Measurements from ENCODE around the gene ST6GAL2. TPM values are rescaled to one million over a fixed set of nuclear protein-coding genes. Genes with fewer than 3 reads are reported as not detected.
A peak's percentile ranks its signal among the peaks of the same experiment; 100 is the strongest.

ST6GAL2 gene
- total RNA-seq, 1 experiment from 2014 or later: 11.0 TPM

GRCh38 chr2:106789185-106789584 lies 96.8 kb downstream of the ST6GAL2 start (continued):
- TF ChIP-seq, protein P1, sequence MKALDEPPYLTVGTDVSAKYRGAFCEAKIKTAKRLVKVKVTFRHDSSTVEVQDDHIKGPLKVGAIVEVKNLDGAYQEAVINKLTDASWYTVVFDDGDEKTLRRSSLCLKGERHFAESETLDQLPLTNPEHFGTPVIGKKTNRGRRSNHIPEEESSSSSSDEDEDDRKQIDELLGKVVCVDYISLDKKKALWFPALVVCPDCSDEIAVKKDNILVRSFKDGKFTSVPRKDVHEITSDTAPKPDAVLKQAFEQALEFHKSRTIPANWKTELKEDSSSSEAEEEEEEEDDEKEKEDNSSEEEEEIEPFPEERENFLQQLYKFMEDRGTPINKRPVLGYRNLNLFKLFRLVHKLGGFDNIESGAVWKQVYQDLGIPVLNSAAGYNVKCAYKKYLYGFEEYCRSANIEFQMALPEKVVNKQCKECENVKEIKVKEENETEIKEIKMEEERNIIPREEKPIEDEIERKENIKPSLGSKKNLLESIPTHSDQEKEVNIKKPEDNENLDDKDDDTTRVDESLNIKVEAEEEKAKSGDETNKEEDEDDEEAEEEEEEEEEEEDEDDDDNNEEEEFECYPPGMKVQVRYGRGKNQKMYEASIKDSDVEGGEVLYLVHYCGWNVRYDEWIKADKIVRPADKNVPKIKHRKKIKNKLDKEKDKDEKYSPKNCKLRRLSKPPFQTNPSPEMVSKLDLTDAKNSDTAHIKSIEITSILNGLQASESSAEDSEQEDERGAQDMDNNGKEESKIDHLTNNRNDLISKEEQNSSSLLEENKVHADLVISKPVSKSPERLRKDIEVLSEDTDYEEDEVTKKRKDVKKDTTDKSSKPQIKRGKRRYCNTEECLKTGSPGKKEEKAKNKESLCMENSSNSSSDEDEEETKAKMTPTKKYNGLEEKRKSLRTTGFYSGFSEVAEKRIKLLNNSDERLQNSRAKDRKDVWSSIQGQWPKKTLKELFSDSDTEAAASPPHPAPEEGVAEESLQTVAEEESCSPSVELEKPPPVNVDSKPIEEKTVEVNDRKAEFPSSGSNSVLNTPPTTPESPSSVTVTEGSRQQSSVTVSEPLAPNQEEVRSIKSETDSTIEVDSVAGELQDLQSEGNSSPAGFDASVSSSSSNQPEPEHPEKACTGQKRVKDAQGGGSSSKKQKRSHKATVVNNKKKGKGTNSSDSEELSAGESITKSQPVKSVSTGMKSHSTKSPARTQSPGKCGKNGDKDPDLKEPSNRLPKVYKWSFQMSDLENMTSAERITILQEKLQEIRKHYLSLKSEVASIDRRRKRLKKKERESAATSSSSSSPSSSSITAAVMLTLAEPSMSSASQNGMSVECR (CRISPR knock-in tag; IDR thresholded peaks at IDR 0.05; ENCODE audit: borderline replicate concordance): no peak
- TF ChIP-seq NFYB (CRISPR knock-in tag; conservative IDR thresholded peaks at IDR 0.05; ENCODE audit: low read depth) (peak; percentile 37; the same call in 1 of the 2 replicates), SP1 (CRISPR knock-in tag; conservative IDR thresholded peaks at IDR 0.05) (no peak), ZNF671 (CRISPR knock-in tag; IDR thresholded peaks at IDR 0.05) (no peak)

- Mint-ChIP-seq H3K27ac (no peak overlapping the region), H3K36me3 (no peaks in the 10 kb centered on the region; the same call in 1 of the 2 replicates), H3K4me3 (no peak overlapping the region), H3K4me1 (peaks cover 2% of the 10 kb centered on the region), H3K9me3 (peaks cover 16% of the 10 kb centered on the region), H3K27me3 (ENCODE audit: low read depth) (no peaks in the 10 kb centered on the region)
- POLR2A ChIA-PET: no interaction called here
- CTCF ChIA-PET: no interaction called here
- DNase-seq (ENCODE audit: low spot score) (no peak), ATAC-seq (no peak)
- TF ChIP-seq, protein P2, sequence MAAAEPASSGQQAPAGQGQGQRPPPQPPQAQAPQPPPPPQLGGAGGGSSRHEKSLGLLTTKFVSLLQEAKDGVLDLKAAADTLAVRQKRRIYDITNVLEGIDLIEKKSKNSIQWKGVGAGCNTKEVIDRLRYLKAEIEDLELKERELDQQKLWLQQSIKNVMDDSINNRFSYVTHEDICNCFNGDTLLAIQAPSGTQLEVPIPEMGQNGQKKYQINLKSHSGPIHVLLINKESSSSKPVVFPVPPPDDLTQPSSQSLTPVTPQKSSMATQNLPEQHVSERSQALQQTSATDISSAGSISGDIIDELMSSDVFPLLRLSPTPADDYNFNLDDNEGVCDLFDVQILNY (CRISPR knock-in tag; IDR thresholded peaks at IDR 0.05): no peak
- TF ChIP-seq NR2C2 (CRISPR knock-in tag; IDR thresholded peaks at IDR 0.05): no peak
- TF ChIP-seq SMAD3 (CRISPR knock-in tag; IDR thresholded peaks at IDR 0.05; ENCODE audit: borderline replicate concordance): no peak
- no peak for TF ChIP-seq NFATC4 (CRISPR knock-in tag; IDR thresholded peaks at IDR 0.05)
- no peak for TF ChIP-seq NR3C1 (CRISPR knock-in tag; conservative IDR thresholded peaks at IDR 0.05; ENCODE audit: low read depth)
- no peak for TF ChIP-seq HMGXB4 (CRISPR knock-in tag; IDR thresholded peaks at IDR 0.05)
- no peak for TF ChIP-seq AR (CRISPR knock-in tag; IDR thresholded peaks at IDR 0.05)
- TF ChIP-seq ZBTB21 (CRISPR knock-in tag; IDR thresholded peaks at IDR 0.05; ENCODE audit: borderline replicate concordance): no peak
- TF ChIP-seq, protein P3, sequence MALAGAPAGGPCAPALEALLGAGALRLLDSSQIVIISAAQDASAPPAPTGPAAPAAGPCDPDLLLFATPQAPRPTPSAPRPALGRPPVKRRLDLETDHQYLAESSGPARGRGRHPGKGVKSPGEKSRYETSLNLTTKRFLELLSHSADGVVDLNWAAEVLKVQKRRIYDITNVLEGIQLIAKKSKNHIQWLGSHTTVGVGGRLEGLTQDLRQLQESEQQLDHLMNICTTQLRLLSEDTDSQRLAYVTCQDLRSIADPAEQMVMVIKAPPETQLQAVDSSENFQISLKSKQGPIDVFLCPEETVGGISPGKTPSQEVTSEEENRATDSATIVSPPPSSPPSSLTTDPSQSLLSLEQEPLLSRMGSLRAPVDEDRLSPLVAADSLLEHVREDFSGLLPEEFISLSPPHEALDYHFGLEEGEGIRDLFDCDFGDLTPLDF (CRISPR knock-in tag; IDR thresholded peaks at IDR 0.05): no peak
- TF ChIP-seq PRRX2 (CRISPR knock-in tag; IDR thresholded peaks at IDR 0.05): no peak
- TF ChIP-seq ESRRA (CRISPR knock-in tag; IDR thresholded peaks at IDR 0.05; ENCODE audit: borderline replicate concordance): no peak
- TF ChIP-seq TP53 (CRISPR knock-in tag; IDR thresholded peaks at IDR 0.05): no peak
- no peak for TF ChIP-seq ZNF425 (CRISPR knock-in tag; conservative IDR thresholded peaks at IDR 0.05)
- no peak for TF ChIP-seq ATF3 (CRISPR knock-in tag; conservative IDR thresholded peaks at IDR 0.05)
- no peak for TF ChIP-seq FOXP4 (CRISPR knock-in tag; IDR thresholded peaks at IDR 0.05)
- no peak for TF ChIP-seq RELA (CRISPR knock-in tag; IDR thresholded peaks at IDR 0.05; ENCODE audit: borderline replicate concordance)
- no peak for TF ChIP-seq ZMAT4 (CRISPR knock-in tag; IDR thresholded peaks at IDR 0.05)
Observed at GRCh38 chr2:106782681-106783080, 103.3 kb downstream of the ST6GAL2 start.

Measured in WTC11 (cell line).